K562 (cell line): ENCODE data around the gene C20orf96. TPM values are rescaled to one million over a fixed set of nuclear protein-coding genes. Genes with fewer than 3 reads are reported as not detected.
A peak's percentile ranks its signal among the peaks of the same experiment; 100 is the strongest.

Experiments
- CREB3 ChIP-seq: fragments of 450-650 bp; conservative IDR thresholded peaks from 2 replicates; pipeline ENCODE4 v1.6.1; 2016; ENCODE audit warnings: missing genetic modification characterization, low read depth, mild to moderate bottlenecking, missing compliant biosample characterization, moderate library complexity
- GABPA ChIP-seq: fragments of 200-800 bp; sonication (Bioruptor generic); conservative IDR thresholded peaks from 2 replicates; pipeline ENCODE4 v1.6.1; 2016; ENCODE audit warnings: low read depth, missing genetic modification characterization, missing compliant biosample characterization
- GMEB1 ChIP-seq: fragments of 250-450 bp; sonication (Bioruptor Pico); IDR thresholded peaks from 2 replicates; pipeline ENCODE4 v1.4.0; 2020; ENCODE audit warnings: mild to moderate bottlenecking
- MECOM ChIP-seq: fragments of 250-450 bp; sonication (Bioruptor Pico); IDR thresholded peaks from 2 replicates; pipeline ENCODE4 v1.8.0; 2022; ENCODE audit warnings: inconsistent platforms
- MYC ChIP-seq, 2 experiments: fragments of 250-450 bp in 1 of 2; sonication (Bioruptor Pico) in 1 of 2; IDR thresholded peaks; 2 replicates each; pipeline versions ENCODE4 v1.5.1 to v1.6.1; 2012 to 2021; ENCODE audit warnings: low read depth in 2 of 2, borderline replicate concordance in 1 of 2, improper control_type of control experiment in 1 of 2, low read length in 1 of 2, mild to moderate bottlenecking in 1 of 2, moderate library complexity in 1 of 2
- NFIX ChIP-seq: fragments of 250-450 bp; sonication (Bioruptor Pico); IDR thresholded peaks from 2 replicates; pipeline ENCODE4 v1.4.0; 2020; ENCODE audit warnings: low read depth, mild to moderate bottlenecking, moderate library complexity
- POLR2B ChIP-seq: fragments of 450-650 bp; IDR thresholded peaks from 2 replicates; pipeline ENCODE4 v1.6.1; 2018; ENCODE audit warnings: low read depth; ENCODE audit not compliant: partially characterized antibody
- PURB ChIP-seq: sonication (generic); formaldehyde crosslinking; IDR thresholded peaks from 2 replicates; pipeline ENCODE4 v1.9.0; 2021; ENCODE audit warnings: low read depth, mild to moderate bottlenecking, missing genetic modification reagents
- RAD21 ChIP-seq, 2 experiments: fragments of 250-450 bp in 1 of 2; fragments of 450-650 bp in 1 of 2; sonication (Bioruptor Pico) in 1 of 2; formaldehyde crosslinking in 1 of 2; IDR thresholded peaks in 1 of 2; conservative IDR thresholded peaks in 1 of 2; 2 replicates each; pipeline versions ENCODE4 v1.4.0 to v1.8.0; 2020 to 2022; ENCODE audit warnings: mild to moderate bottlenecking in 2 of 2, moderate library complexity in 1 of 2
- TFAM ChIP-seq: fragments of 250-450 bp; sonication (Bioruptor Pico); conservative IDR thresholded peaks from 2 replicates; pipeline ENCODE4 v1.5.0; 2021; ENCODE audit warnings: mild to moderate bottlenecking, moderate library complexity
- ZNF24 ChIP-seq: fragments of 450-650 bp; IDR thresholded peaks from 2 replicates; pipeline ENCODE4 v1.6.1; 2016
- ZNF77 ChIP-seq: fragments of 250-450 bp; sonication (Bioruptor Pico); IDR thresholded peaks from 2 replicates; pipeline ENCODE4 v1.5.0; 2020
- polyA plus RNA-seq, 8 experiments: library from polyadenylated mRNA; depleted of rRNA in 4 of 8; stranded (reverse) in 5 of 8; unstranded in 3 of 8; fragments of >200 nt; fragmentation: Nextera tagmentation in 2 of 8; fragmentation: Illumina TruSeq in 1 of 8; extraction: Ambion mirVana in 2 of 8; extraction: Trizol in 1 of 8; gene quantifications; 2 replicates each; pipeline versions ENCODE4 v1.2.1 to v1.2.3, GENCODE V29; 2011 to 2014; ENCODE audit warnings: inconsistent platforms in 1 of 8, missing spikeins in 1 of 8
- total RNA-seq, 7 experiments: library from RNA; depleted of rRNA in 6 of 7; stranded (reverse); fragments of >200 nt in 6 of 7; fragmentation: Illumina TruSeq in 2 of 7; extraction: Trizol in 2 of 7; gene quantifications; 2 replicates each; pipeline versions ENCODE4 v1.2.1 to v1.2.3, GENCODE V29; 2011 to 2021; ENCODE audit warnings: low replicate concordance in 1 of 7
- TF ChIP-seq, protein P1 (sequence below), 2 experiments: fragments of 450-650 bp in 1 of 2; sonication (generic) in 1 of 2; formaldehyde crosslinking in 1 of 2; IDR thresholded peaks; 2 replicates each; pipeline versions ENCODE4 v1.7.1 to v1.9.0; 2016 to 2022; ENCODE audit warnings: inconsistent platforms in 1 of 2, mild to moderate bottlenecking in 1 of 2, missing genetic modification reagents in 1 of 2

The C20orf96 gene
- total and polyA plus RNA-seq, 9 of the 15 experiments (the other 6 are each of a cell fraction or from before 2014, with no cell fraction given): 1.7 to 11.7 (median 4.2) TPM

- TF ChIP-seq CREB3 (tag): 0 out of 2 replicates have a peak, but pooled peaks have one; percentile 63
- peak; percentile 86 to 94 for TF ChIP-seq RAD21 (CRISPR knock-in tag; conservative IDR thresholded peaks at IDR 0.05 in 1 of 2, IDR thresholded peaks at IDR 0.05 in 1 of 2)
- TF ChIP-seq MYC (IDR thresholded peaks at IDR 0.05; ENCODE audit: low read depth, low read length): peak; percentile 91
- TF ChIP-seq MYC (CRISPR knock-in tag; IDR thresholded peaks at IDR 0.05; ENCODE audit: borderline replicate concordance, low read depth): peak; percentile 83
- TF ChIP-seq PURB (CRISPR knock-in tag): no peak
- no peak for TF ChIP-seq POLR2B
- TF ChIP-seq TFAM (CRISPR knock-in tag): no peak
- 0 out of 2 replicates have a peak, but pooled peaks have one; percentile 12 for TF ChIP-seq ZNF24
- no peak for TF ChIP-seq NFIX (CRISPR knock-in tag)
- TF ChIP-seq MECOM (CRISPR knock-in tag): no peak
- no peak for TF ChIP-seq GABPA (tag)
- no peak for TF ChIP-seq ZNF77 (CRISPR knock-in tag)
- TF ChIP-seq GMEB1 (CRISPR knock-in tag): no peak
- TF ChIP-seq, protein P1, sequence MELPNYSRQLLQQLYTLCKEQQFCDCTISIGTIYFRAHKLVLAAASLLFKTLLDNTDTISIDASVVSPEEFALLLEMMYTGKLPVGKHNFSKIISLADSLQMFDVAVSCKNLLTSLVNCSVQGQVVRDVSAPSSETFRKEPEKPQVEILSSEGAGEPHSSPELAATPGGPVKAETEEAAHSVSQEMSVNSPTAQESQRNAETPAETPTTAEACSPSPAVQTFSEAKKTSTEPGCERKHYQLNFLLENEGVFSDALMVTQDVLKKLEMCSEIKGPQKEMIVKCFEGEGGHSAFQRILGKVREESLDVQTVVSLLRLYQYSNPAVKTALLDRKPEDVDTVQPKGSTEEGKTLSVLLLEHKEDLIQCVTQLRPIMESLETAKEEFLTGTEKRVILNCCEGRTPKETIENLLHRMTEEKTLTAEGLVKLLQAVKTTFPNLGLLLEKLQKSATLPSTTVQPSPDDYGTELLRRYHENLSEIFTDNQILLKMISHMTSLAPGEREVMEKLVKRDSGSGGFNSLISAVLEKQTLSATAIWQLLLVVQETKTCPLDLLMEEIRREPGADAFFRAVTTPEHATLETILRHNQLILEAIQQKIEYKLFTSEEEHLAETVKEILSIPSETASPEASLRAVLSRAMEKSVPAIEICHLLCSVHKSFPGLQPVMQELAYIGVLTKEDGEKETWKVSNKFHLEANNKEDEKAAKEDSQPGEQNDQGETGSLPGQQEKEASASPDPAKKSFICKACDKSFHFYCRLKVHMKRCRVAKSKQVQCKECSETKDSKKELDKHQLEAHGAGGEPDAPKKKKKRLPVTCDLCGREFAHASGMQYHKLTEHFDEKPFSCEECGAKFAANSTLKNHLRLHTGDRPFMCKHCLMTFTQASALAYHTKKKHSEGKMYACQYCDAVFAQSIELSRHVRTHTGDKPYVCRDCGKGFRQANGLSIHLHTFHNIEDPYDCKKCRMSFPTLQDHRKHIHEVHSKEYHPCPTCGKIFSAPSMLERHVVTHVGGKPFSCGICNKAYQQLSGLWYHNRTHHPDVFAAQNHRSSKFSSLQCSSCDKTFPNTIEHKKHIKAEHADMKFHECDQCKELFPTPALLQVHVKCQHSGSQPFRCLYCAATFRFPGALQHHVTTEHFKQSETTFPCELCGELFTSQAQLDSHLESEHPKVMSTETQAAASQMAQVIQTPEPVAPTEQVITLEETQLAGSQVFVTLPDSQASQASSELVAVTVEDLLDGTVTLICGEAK (IDR thresholded peaks at IDR 0.05): no peak; the same call in 1 of the 2 replicates
- TF ChIP-seq, protein P1 (CRISPR knock-in tag; IDR thresholded peaks at IDR 0.05): 0 out of 2 replicates have a peak, but pooled peaks have one; percentile 25
These were observed 23.7 kb downstream of the C20orf96 start (continued) for GRCh38 chr20:266596-267562.
